ENCODE measurements around the gene RARS2. TPM values are rescaled to one million over a fixed set of nuclear protein-coding genes. Genes with fewer than 3 reads are reported as not detected.

Gene RARS2
- total and polyA plus RNA-seq, 2 donors from 2014 or later, result 23.4 to 31.7 TPM

DNA sequence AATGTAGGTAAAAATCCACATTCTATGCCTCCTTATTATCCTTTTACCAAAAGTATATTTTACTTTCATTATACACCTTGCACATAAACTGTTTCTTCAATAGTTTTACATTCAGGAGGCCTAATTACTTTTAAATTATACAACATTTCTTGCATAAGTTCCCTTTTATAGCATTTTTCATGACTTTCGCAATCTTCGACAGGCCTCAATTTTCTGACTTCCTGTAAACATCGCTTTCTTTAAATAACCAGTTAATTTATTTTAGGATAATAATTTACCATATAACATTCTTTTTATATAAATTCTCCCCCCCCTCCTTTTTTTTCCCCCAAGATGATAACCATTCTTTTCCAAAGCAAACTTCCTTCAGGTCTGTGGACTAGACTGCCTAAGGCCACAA, 107.9 kb downstream of the RARS2 start:
- H3K27me3 ChIP-seq (ENCODE audit: control insufficient read depth, insufficient read depth, low read length), result no peaks in the 10 kb centered on the region
- no peak for FAIRE-seq
- H3K9ac ChIP-seq (ENCODE audit: low read length in 3 of 3), result no peak overlapping the region
- DNase-seq, result no peak
- no peak overlapping the region for H3K27ac ChIP-seq (ENCODE audit: low read depth in 2 of 2, low read length in 2 of 2)
- intact Hi-C loops (cut with DNase I), result no loop called here
- H3K36me3 ChIP-seq (ENCODE audit: control insufficient read depth in 2 of 3, insufficient read depth in 3 of 3, low read length in 3 of 3), result peaks cover 0 to 6% (median 0%) of the 10 kb centered on the region in 3 donors
- TF ChIP-seq, protein P1, sequence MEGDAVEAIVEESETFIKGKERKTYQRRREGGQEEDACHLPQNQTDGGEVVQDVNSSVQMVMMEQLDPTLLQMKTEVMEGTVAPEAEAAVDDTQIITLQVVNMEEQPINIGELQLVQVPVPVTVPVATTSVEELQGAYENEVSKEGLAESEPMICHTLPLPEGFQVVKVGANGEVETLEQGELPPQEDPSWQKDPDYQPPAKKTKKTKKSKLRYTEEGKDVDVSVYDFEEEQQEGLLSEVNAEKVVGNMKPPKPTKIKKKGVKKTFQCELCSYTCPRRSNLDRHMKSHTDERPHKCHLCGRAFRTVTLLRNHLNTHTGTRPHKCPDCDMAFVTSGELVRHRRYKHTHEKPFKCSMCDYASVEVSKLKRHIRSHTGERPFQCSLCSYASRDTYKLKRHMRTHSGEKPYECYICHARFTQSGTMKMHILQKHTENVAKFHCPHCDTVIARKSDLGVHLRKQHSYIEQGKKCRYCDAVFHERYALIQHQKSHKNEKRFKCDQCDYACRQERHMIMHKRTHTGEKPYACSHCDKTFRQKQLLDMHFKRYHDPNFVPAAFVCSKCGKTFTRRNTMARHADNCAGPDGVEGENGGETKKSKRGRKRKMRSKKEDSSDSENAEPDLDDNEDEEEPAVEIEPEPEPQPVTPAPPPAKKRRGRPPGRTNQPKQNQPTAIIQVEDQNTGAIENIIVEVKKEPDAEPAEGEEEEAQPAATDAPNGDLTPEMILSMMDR (IDR thresholded peaks at IDR 0.05; ENCODE audit: borderline replicate concordance, extremely low read depth, insufficient read depth), result no peak
- no peaks in the 10 kb centered on the region for H3K4me1 ChIP-seq (ENCODE audit: control insufficient read depth in 2 of 3, insufficient read depth in 2 of 3, low read depth in 1 of 3, low read length in 3 of 3)
- no peaks in the 10 kb centered on the region for H3K9me3 ChIP-seq (ENCODE audit: control insufficient read depth in 2 of 3, insufficient read depth in 1 of 3, low read length in 3 of 3)
- no peak overlapping the region for H3K4me3 ChIP-seq (ENCODE audit: low read length in 3 of 3)

DNA sequence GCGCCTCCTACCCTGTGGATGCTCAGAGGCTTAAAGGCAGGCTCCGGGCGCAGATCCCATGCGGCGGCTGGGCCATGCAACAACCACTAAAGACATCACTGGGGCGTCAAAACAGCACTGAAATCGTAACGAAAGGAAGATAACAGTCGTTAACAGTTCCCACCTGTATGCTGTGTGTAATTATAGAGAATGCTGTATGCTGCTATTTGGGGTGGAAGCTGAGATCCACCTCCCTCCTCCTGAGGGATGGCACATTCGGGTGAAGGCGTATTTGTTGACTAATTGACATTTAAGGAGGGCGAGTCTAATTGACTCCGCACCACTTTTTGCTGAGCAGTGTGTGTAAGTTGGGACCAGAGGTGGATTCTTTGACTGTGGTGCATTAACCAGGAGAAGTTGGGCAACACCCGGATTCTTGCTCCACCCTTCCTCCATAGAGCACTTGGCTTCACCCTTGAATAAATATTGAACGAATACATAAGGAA, 116.3 kb downstream of the RARS2 start:
- Histone ChIP-seq H3K9ac (ENCODE audit: low read length in 3 of 3) (peak overlapping the region; percentile 64 to 93 (median 85)), H3K9me3 (ENCODE audit: control insufficient read depth in 2 of 3, insufficient read depth in 1 of 3, low read length in 3 of 3) (no peaks in the 10 kb centered on the region), H3K36me3 (ENCODE audit: control insufficient read depth in 2 of 3, insufficient read depth in 3 of 3, low read length in 3 of 3) (no peaks in the 10 kb centered on the region), H3K27ac (ENCODE audit: low read depth in 2 of 2, low read length in 2 of 2) (peak overlapping the region in 1 of 2 donors; percentile 98), H3K4me1 (ENCODE audit: control insufficient read depth in 2 of 3, insufficient read depth in 2 of 3, low read depth in 1 of 3, low read length in 3 of 3) (peaks cover 0 to 5% (median 5%) of the 10 kb centered on the region in 3 donors), H3K4me3 (ENCODE audit: low read length in 3 of 3) (peak overlapping the region; percentile 72 to 98 (median 96)), H3K27me3 (ENCODE audit: control insufficient read depth, insufficient read depth, low read length) (no peaks in the 10 kb centered on the region)
- FAIRE-seq, result no peak
- DNase-seq, result peak in 3 of 5 donors; percentile 36 to 77 (median 71)
- TF ChIP-seq, protein P1 (IDR thresholded peaks at IDR 0.05; ENCODE audit: borderline replicate concordance, extremely low read depth, insufficient read depth), result no peak
- intact Hi-C loops (cut with DNase I), result no loop called here

DNA sequence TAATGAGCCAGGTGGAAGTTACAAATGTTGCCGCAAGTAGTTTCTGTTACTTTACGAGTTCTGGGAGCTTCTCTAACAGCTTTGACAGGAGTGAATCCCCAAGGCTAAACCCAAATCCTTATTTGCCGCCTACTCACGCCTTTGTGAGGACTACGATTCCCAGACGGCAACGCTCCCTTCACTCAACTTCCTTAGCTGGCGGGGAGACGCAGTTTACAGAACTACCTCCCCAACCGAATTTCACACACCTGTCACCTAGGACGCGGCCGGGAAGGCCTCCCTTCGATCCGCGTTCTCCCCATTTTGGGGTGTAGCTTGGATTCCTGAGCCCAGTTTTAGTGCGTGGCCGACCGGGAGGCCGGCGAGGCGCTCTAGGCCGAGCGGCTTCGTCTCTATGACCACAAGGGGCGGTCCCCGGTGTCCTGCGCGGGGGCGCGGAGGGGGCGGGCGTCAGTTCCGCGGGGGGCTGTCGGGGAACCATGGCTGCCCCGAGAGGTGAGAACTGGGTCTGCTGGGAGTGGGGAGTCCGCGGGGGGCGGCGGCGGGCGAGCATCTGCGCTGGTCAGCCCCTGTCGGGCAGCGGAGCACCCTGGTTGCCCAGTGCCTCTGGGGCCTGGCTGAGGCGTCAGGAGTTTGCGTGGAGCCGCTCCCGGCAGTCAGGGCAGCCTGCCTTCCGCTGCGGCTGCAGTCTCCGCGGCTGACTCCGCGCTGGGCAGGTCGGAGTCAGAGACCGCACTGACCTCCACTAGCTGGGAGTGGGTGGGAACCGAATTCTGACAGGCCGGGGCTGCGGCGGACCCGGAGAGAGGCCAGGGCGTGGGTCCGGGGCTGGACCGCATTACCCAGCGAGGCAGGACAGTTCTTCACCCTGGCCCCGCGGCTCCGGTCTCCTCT, 117.0 kb downstream of the RARS2 start, which contains the start of gene SLC35A1:
SLC35A1 (plus strand) TSS at position 450 of the 894 bp plus-strand sequence; CDS start at position 480, 30 bp downstream.
- Histone ChIP-seq H3K27me3 (ENCODE audit: control insufficient read depth, insufficient read depth, low read length) (no peaks in the 10 kb centered on the region), H3K27ac (ENCODE audit: low read depth in 2 of 2, low read length in 2 of 2) (peak within 1 kb of the TSS; percentile 98), H3K4me3 (ENCODE audit: low read length in 3 of 3) (peak within 1 kb of the TSS; percentile 95 to 98 (median 96)), H3K9ac (ENCODE audit: low read length in 3 of 3) (peak within 1 kb of the TSS; percentile 92 to 98 (median 93)), H3K36me3 (ENCODE audit: control insufficient read depth in 2 of 3, insufficient read depth in 3 of 3, low read length in 3 of 3) (no peaks in the 10 kb centered on the region), H3K4me1 (ENCODE audit: control insufficient read depth in 2 of 3, insufficient read depth in 2 of 3, low read depth in 1 of 3, low read length in 3 of 3) (peaks cover 0 to 5% (median 5%) of the 10 kb centered on the region in 3 donors), H3K9me3 (ENCODE audit: control insufficient read depth in 2 of 3, insufficient read depth in 1 of 3, low read length in 3 of 3) (no peaks in the 10 kb centered on the region)
- FAIRE-seq (no peak), DNase-seq (peak; percentile 91 to 95 (median 94))
- intact Hi-C loops (cut with DNase I), result no loop called here
- TF ChIP-seq, protein P1 (IDR thresholded peaks at IDR 0.05; ENCODE audit: borderline replicate concordance, extremely low read depth, insufficient read depth), result no peak

Data from kidney (tissue), 14 donors.